CD14-positive monocyte (primary cell): ENCODE data around the gene DRGX. TPM values are rescaled to one million over a fixed set of nuclear protein-coding genes. Genes with fewer than 3 reads are reported as not detected.

Source experiments
- DNase-seq, 3 donors: peaks; one replicate each; pipeline ENCODE4 v3.0.0-alpha.2; 2011 to 2022
- H2AFZ ChIP-seq: 2 replicates; pipeline ENCODE4 v1.6.0; 2012; ENCODE audit warnings: mild to moderate bottlenecking, low read depth, low read length, inconsistent platforms; ENCODE audit not compliant: insufficient read depth, poor library complexity, severe bottlenecking
- H3K27ac ChIP-seq, 2 donors: 1 replicate in 1 of 2; 2 replicates in 1 of 2; pipeline ENCODE4 v1.5.1; 2012 to 2013; ENCODE audit warnings: low read length in 2 of 2, control low read depth in 1 of 2, inconsistent platforms in 1 of 2, low read depth in 1 of 2, mild to moderate bottlenecking in 1 of 2
- H3K27me3 ChIP-seq, 2 donors: one replicate each; pipeline versions ENCODE4 v1.6.0 to v1.6.1; 2011 to 2013; ENCODE audit warnings: low read length in 2 of 2; ENCODE audit not compliant: control insufficient read depth in 2 of 2, insufficient read depth in 2 of 2
- H3K36me3 ChIP-seq, 2 donors: replicated peaks in 1 of 2; 1 replicate in 1 of 2; 2 replicates in 1 of 2; pipeline versions ENCODE4 v1.5.1 to v1.6.1; 2012 to 2013; ENCODE audit warnings: low read length in 2 of 2, control low read depth in 1 of 2, inconsistent platforms in 1 of 2, mild to moderate bottlenecking in 1 of 2; ENCODE audit not compliant: insufficient read depth in 2 of 2, control insufficient read depth in 1 of 2
- H3K4me1 ChIP-seq, 2 donors: 1 replicate in 1 of 2; 2 replicates in 1 of 2; pipeline versions ENCODE4 v1.5.1 to v1.6.1; 2012 to 2013; ENCODE audit warnings: low read length in 2 of 2, control low read depth in 1 of 2, inconsistent platforms in 1 of 2, mild to moderate bottlenecking in 1 of 2, moderate library complexity in 1 of 2; ENCODE audit not compliant: insufficient read depth in 2 of 2, control insufficient read depth in 1 of 2
- H3K4me2 ChIP-seq: replicated peaks from 2 replicates; pipeline ENCODE3; 2012; ENCODE audit warnings: low read length, moderate library complexity, mild to moderate bottlenecking; ENCODE audit not compliant: poor library complexity, severe bottlenecking; ENCODE audit errors: extremely low read depth
- H3K4me3 ChIP-seq, 3 experiments: fragments of 200-600 bp in 1 of 3; sonication (generic) in 1 of 3; replicated peaks in 1 of 3; 1 replicate in 2 of 3; 2 replicates in 1 of 3; pipeline ENCODE4 v1.5.1; 2011 to 2013; ENCODE audit warnings: low read length in 3 of 3, mild to moderate bottlenecking in 3 of 3, control low read depth in 2 of 3, low read depth in 2 of 3, inconsistent platforms in 1 of 3, moderate library complexity in 1 of 3
- H3K79me2 ChIP-seq: 2 replicates; pipeline ENCODE4 v1.6.0; 2012; ENCODE audit warnings: mild to moderate bottlenecking, control low read depth, inconsistent platforms, low read length, moderate library complexity; ENCODE audit not compliant: insufficient read depth
- H3K9ac ChIP-seq: 2 replicates; pipeline ENCODE4 v1.6.0; 2017; ENCODE audit warnings: low read length, mild to moderate bottlenecking; ENCODE audit not compliant: insufficient read depth, poor library complexity, severe bottlenecking
- H3K9me3 ChIP-seq, 2 donors: replicated peaks in 1 of 2; 1 replicate in 1 of 2; 2 replicates in 1 of 2; pipeline versions ENCODE4 v1.5.1 to v1.6.1; 2012 to 2013; ENCODE audit warnings: low read length in 2 of 2, control low read depth in 1 of 2; ENCODE audit not compliant: control insufficient read depth in 1 of 2, insufficient read depth in 1 of 2
- H4K20me1 ChIP-seq: 2 replicates; pipeline ENCODE4 v1.6.0; 2012; ENCODE audit warnings: mild to moderate bottlenecking, low read length, control low read depth, moderate library complexity; ENCODE audit not compliant: insufficient read depth
- H3K27ac Mint-ChIP-seq, 7 donors: one replicate each; pipeline ENCODE4 v1.8.0; 2020; ENCODE audit warnings: mild to moderate bottlenecking in 7 of 7, mixed read lengths in 7 of 7, moderate library complexity in 6 of 7, inconsistent platforms in 2 of 7
- H3K27me3 Mint-ChIP-seq, 3 donors: one replicate each; pipeline ENCODE4 v1.8.0; 2021 to 2022; ENCODE audit warnings: low read depth in 3 of 3, mild to moderate bottlenecking in 3 of 3, mixed read lengths in 3 of 3, moderate library complexity in 3 of 3, inconsistent platforms in 1 of 3
- H3K36me3 Mint-ChIP-seq, 2 donors: one replicate each; pipeline ENCODE4 v1.8.0; 2020; ENCODE audit warnings: mixed read lengths in 2 of 2, inconsistent platforms in 1 of 2, mild to moderate bottlenecking in 1 of 2
- H3K4me1 Mint-ChIP-seq: one replicate; pipeline ENCODE4 v1.8.0; 2020; ENCODE audit warnings: mild to moderate bottlenecking, mixed read lengths
- H3K4me3 Mint-ChIP-seq, 2 donors: one replicate each; pipeline ENCODE4 v1.8.0; 2020; ENCODE audit warnings: mild to moderate bottlenecking in 2 of 2, mixed read lengths in 2 of 2, moderate library complexity in 1 of 2
- H3K9me3 Mint-ChIP-seq, 7 donors: one replicate each; pipeline ENCODE4 v1.8.0; 2020 to 2022; ENCODE audit warnings: mixed read lengths in 7 of 7, mild to moderate bottlenecking in 6 of 7, moderate library complexity in 6 of 7, inconsistent platforms in 2 of 7
- CTCF ChIP-seq: fragments of 200-600 bp; IDR thresholded peaks from one replicate; pipeline ENCODE4 v1.8.0; 2022; ENCODE audit warnings: antibody characterized with exemption, mild to moderate bottlenecking
- WGBS: methylation state at CpG from one replicate; pipeline ENCODE4 v1.1.5; 2013; ENCODE audit warnings: missing lambda C conversion rate; ENCODE audit not compliant: insufficient coverage; 5-methylcytosine and 5-hydroxymethylcytosine counted together
- intact Hi-C, 2 donors: fragments of 100-400 bp; cut with micrococcal nuclease; formaldehyde crosslinking; loops; one replicate each; pipeline versions ENCODE4 v1.15.0 to v1.15.1; 2023
- polyA plus RNA-seq, 3 donors: library from polyadenylated mRNA; depleted of rRNA in 1 of 3; unstranded in 2 of 3; stranded (reverse) in 1 of 3; fragments of 300-500 nt in 2 of 3; fragments of >200 nt in 1 of 3; fragmentation: Illumina TruSeq in 2 of 3; gene quantifications; 1 replicate in 2 of 3; 2 replicates in 1 of 3; pipeline ENCODE4 v1.2.3, GENCODE V29; 2012 to 2021

Gene DRGX
- polyA plus RNA-seq, 3 donors = not detected

GRCh38 chr10:49350138-49350537 is 45.8 kb downstream of the DRGX start:
- H3K9me3 Mint-ChIP-seq = peaks cover 6 to 18% (median 11%) of the 10 kb centered on the region in 7 donors
- intact Hi-C loops = no loop called here

GRCh38 chr10:49349390-49349789 is 46.5 kb downstream of the DRGX start:
- H3K4me3 Mint-ChIP-seq = no peak overlapping the region
- Histone ChIP-seq H4K20me1 (no peaks in the 10 kb centered on the region), H3K4me2 (no peak overlapping the region), H3K4me1 (peaks cover 3 to 6% of the 10 kb centered on the region in 2 donors), H3K4me3 (no peak overlapping the region), H3K27ac (no peak overlapping the region), H2AFZ (no peak overlapping the region), H3K9me3 (peaks cover 6 to 13% of the 10 kb centered on the region in 2 donors), H3K9ac (no peak overlapping the region), H3K79me2 (no peaks in the 10 kb centered on the region), H3K27me3 (no peaks in the 10 kb centered on the region), H3K36me3 (no peaks in the 10 kb centered on the region)
- H3K36me3 Mint-ChIP-seq = peaks cover 0 to 6% of the 10 kb centered on the region in 2 donors
- WGBS = 94% methylated on average over 2 of the region's 4 CpGs
- peaks cover 6 to 18% (median 11%) of the 10 kb centered on the region in 7 donors for H3K9me3 Mint-ChIP-seq
- H3K27me3 Mint-ChIP-seq = peaks cover 1 to 3% (median 1%) of the 10 kb centered on the region in 3 donors
- DNase-seq = no peak
- H3K27ac Mint-ChIP-seq = no peak overlapping the region
- peaks cover 10% of the 10 kb centered on the region for H3K4me1 Mint-ChIP-seq
- TF ChIP-seq CTCF = no peak
- intact Hi-C loops = no loop called here

More at GRCh38 chr10:49350138-49350537, 45.8 kb downstream of the DRGX start:
- H3K27me3 ChIP-seq = no peaks in the 10 kb centered on the region
- H3K9me3 ChIP-seq = peaks cover 6 to 13% of the 10 kb centered on the region in 2 donors
- peaks cover 1 to 3% (median 1%) of the 10 kb centered on the region in 3 donors for H3K27me3 Mint-ChIP-seq
- no peaks in the 10 kb centered on the region for H4K20me1 ChIP-seq
- no peak for TF ChIP-seq CTCF
- H2AFZ ChIP-seq = no peak overlapping the region
- H3K36me3 Mint-ChIP-seq = peaks cover 0 to 6% of the 10 kb centered on the region in 2 donors
- H3K4me1 ChIP-seq = peaks cover 3 to 6% of the 10 kb centered on the region in 2 donors
- no peak overlapping the region for H3K4me2 ChIP-seq
- H3K4me3 Mint-ChIP-seq = no peak overlapping the region
- DNase-seq = no peak
- no peak overlapping the region for H3K27ac ChIP-seq
- H3K79me2 ChIP-seq = no peaks in the 10 kb centered on the region
- H3K36me3 ChIP-seq = no peaks in the 10 kb centered on the region
- no peak overlapping the region for H3K9ac ChIP-seq
- H3K4me1 Mint-ChIP-seq = peaks cover 10% of the 10 kb centered on the region
- no peak overlapping the region for H3K27ac Mint-ChIP-seq
- no peak overlapping the region for H3K4me3 ChIP-seq
